ENCODE results near the gene KIAA1755.

KIAA1755 gene

GRCh38 chr20:38239441-38239840, 21.1 kb downstream of the KIAA1755 start:
- no peak overlapping the region for H3K4me3 ChIP-seq (ENCODE audit: low read depth, low read length)
- no peak for TF ChIP-seq CTCF (IDR thresholded peaks at IDR 0.05; ENCODE audit: insufficient read depth, low read depth, low read length, missing control alignments)
- DNase-seq (ENCODE audit: low read depth) = no peak

- no peak for DNase-seq (ENCODE audit: low read depth)
- TF ChIP-seq CTCF (IDR thresholded peaks at IDR 0.05; ENCODE audit: insufficient read depth, low read depth, low read length, missing control alignments) = no peak
- no peak overlapping the region for H3K4me3 ChIP-seq (ENCODE audit: low read depth, low read length)
Observed at GRCh38 chr20:38238829-38239228, 21.7 kb downstream of the KIAA1755 start.

GRCh38 chr20:38237381-38237780, 23.2 kb downstream of the KIAA1755 start:
- H3K4me3 ChIP-seq (ENCODE audit: low read depth, low read length) = no peak overlapping the region
- TF ChIP-seq CTCF (IDR thresholded peaks at IDR 0.05; ENCODE audit: insufficient read depth, low read depth, low read length, missing control alignments) = no peak
- DNase-seq (ENCODE audit: low read depth) = no peak

- no peak for TF ChIP-seq CTCF (IDR thresholded peaks at IDR 0.05; ENCODE audit: insufficient read depth, low read depth, low read length, missing control alignments)
- no peak overlapping the region for H3K4me3 ChIP-seq (ENCODE audit: low read depth, low read length)
Observed at GRCh38 chr20:38231531-38232121, 28.9 kb downstream of the KIAA1755 start.

GRCh38 chr20:38230957-38231526, 29.5 kb downstream of the KIAA1755 start:
- no peak for TF ChIP-seq CTCF (IDR thresholded peaks at IDR 0.05; ENCODE audit: insufficient read depth, low read depth, low read length, missing control alignments)
- DNase-seq (ENCODE audit: low read depth) = no peak
- no peak overlapping the region for H3K4me3 ChIP-seq (ENCODE audit: low read depth, low read length)

More at GRCh38 chr20:38231531-38232121, 28.9 kb downstream of the KIAA1755 start:
- no peak for DNase-seq (ENCODE audit: low read depth)

- H3K4me3 ChIP-seq (ENCODE audit: low read depth, low read length) = no peak overlapping the region
- DNase-seq (ENCODE audit: low read depth) = no peak
- TF ChIP-seq CTCF (IDR thresholded peaks at IDR 0.05; ENCODE audit: insufficient read depth, low read depth, low read length, missing control alignments) = no peak
Observed at GRCh38 chr20:38230253-38230551, 30.3 kb downstream of the KIAA1755 start.
